SK-N-SH treated with all-trans-retinoic acid at 6 μM for 48 hours (cell line): Measurements from ENCODE around the gene FHIT.

Experiments
- ATAC-seq: fragments of 200-7000 bp; cut with Tn5 transposase; 3 replicates; pipeline ENCODE4 v1.9.1; 2020; ENCODE audit warnings: mild to moderate bottlenecking, moderate library complexity
- ARNTL ChIP-seq: fragments of 450-650 bp; formaldehyde crosslinking; IDR thresholded peaks from 2 replicates; pipeline ENCODE4 v1.5.0; 2020; ENCODE audit warnings: low read depth, mild to moderate bottlenecking, moderate library complexity, borderline replicate concordance
- BACH2 ChIP-seq: fragments of 250-450 bp; sonication (Bioruptor Pico); IDR thresholded peaks from 2 replicates; pipeline ENCODE4 v1.9.0; 2021; ENCODE audit warnings: mild to moderate bottlenecking, borderline replicate concordance
- CREB5 ChIP-seq: fragments of 250-450 bp; sonication (Bioruptor Pico); IDR thresholded peaks from 2 replicates; pipeline ENCODE4 v1.5.1; 2020; ENCODE audit warnings: low read depth, mild to moderate bottlenecking, moderate library complexity
- CSDC2 ChIP-seq: fragments of 250-450 bp; sonication (Bioruptor Pico); IDR thresholded peaks from 2 replicates; pipeline ENCODE4 v1.5.0; 2020; ENCODE audit warnings: mild to moderate bottlenecking, moderate library complexity
- CSRNP3 ChIP-seq: fragments of 250-450 bp; sonication (Bioruptor Pico); IDR thresholded peaks from 2 replicates; pipeline ENCODE4 v1.5.1; 2021; ENCODE audit warnings: mild to moderate bottlenecking, moderate library complexity
- ESRRG ChIP-seq: fragments of 250-450 bp; sonication (Bioruptor Pico); IDR thresholded peaks from 2 replicates; pipeline ENCODE4 v1.6.1; 2021; ENCODE audit warnings: mild to moderate bottlenecking
- GLIS3 ChIP-seq: fragments of 250-450 bp; sonication (Bioruptor Pico); IDR thresholded peaks from 2 replicates; pipeline ENCODE4 v1.5.0; 2020; ENCODE audit warnings: mild to moderate bottlenecking, moderate library complexity
- ISL1 ChIP-seq: fragments of 250-450 bp; sonication (Bioruptor Pico); IDR thresholded peaks from 2 replicates; pipeline ENCODE4 v2.1.2; 2022; ENCODE audit warnings: mild to moderate bottlenecking, moderate library complexity
- OSR1 ChIP-seq: fragments of 250-450 bp; sonication (Bioruptor Pico); IDR thresholded peaks from 2 replicates; pipeline ENCODE4 v1.8.0; 2022; ENCODE audit warnings: moderate library complexity, mild to moderate bottlenecking, inconsistent platforms
- PATZ1 ChIP-seq: fragments of 250-450 bp; sonication (Bioruptor Pico); IDR thresholded peaks from 2 replicates; pipeline ENCODE4 v1.8.0; 2020; ENCODE audit warnings: mild to moderate bottlenecking, moderate library complexity, borderline replicate concordance
- POU6F1 ChIP-seq: fragments of 250-450 bp; sonication (Bioruptor Pico); IDR thresholded peaks from 2 replicates; pipeline ENCODE4 v1.8.0; 2021; ENCODE audit warnings: low read depth, mild to moderate bottlenecking, moderate library complexity, borderline replicate concordance
- PPARA ChIP-seq: fragments of 250-450 bp; sonication (Bioruptor Pico); IDR thresholded peaks from 2 replicates; pipeline ENCODE4 v1.5.0; 2020; ENCODE audit warnings: mild to moderate bottlenecking, borderline replicate concordance
- RARB ChIP-seq: fragments of 250-450 bp; sonication (Bioruptor Pico); IDR thresholded peaks from 2 replicates; pipeline ENCODE4 v1.8.0; 2021; ENCODE audit warnings: mild to moderate bottlenecking, moderate library complexity
- SNAI2 ChIP-seq: fragments of 250-450 bp; sonication (Bioruptor Pico); IDR thresholded peaks from 2 replicates; pipeline ENCODE4 v1.5.0; 2020; ENCODE audit warnings: mild to moderate bottlenecking, moderate library complexity
- TCF4 ChIP-seq: fragments of 250-450 bp; sonication (Bioruptor Pico); IDR thresholded peaks from 2 replicates; pipeline ENCODE4 v1.8.0; 2021; ENCODE audit warnings: mild to moderate bottlenecking, moderate library complexity, borderline replicate concordance
- TOX ChIP-seq: fragments of 250-450 bp; sonication (Bioruptor Pico); IDR thresholded peaks from 2 replicates; pipeline ENCODE4 v1.8.0; 2021; ENCODE audit warnings: mild to moderate bottlenecking, moderate library complexity, borderline replicate concordance
- TSHZ2 ChIP-seq: fragments of 250-450 bp; sonication (Bioruptor Pico); IDR thresholded peaks from 2 replicates; pipeline ENCODE4 v1.5.0; 2020; ENCODE audit warnings: mild to moderate bottlenecking, moderate library complexity
- ZC3H10 ChIP-seq: fragments of 250-450 bp; sonication (Bioruptor Pico); IDR thresholded peaks from 2 replicates; pipeline ENCODE4 v1.5.1; 2021; ENCODE audit warnings: mild to moderate bottlenecking, moderate library complexity
- ZFP3 ChIP-seq: fragments of 250-450 bp; sonication (Bioruptor Pico); IDR thresholded peaks from 2 replicates; pipeline ENCODE4 v1.5.0; 2020; ENCODE audit warnings: mild to moderate bottlenecking, moderate library complexity
- ZFP30 ChIP-seq: fragments of 450-650 bp; formaldehyde crosslinking; IDR thresholded peaks from 2 replicates; pipeline ENCODE4 v1.5.0; 2022; ENCODE audit warnings: mild to moderate bottlenecking, moderate library complexity
- ZNF565 ChIP-seq: fragments of 450-650 bp; formaldehyde crosslinking; conservative IDR thresholded peaks from 2 replicates; pipeline ENCODE4 v1.5.0; 2020; ENCODE audit warnings: low read depth, mild to moderate bottlenecking, moderate library complexity
- ZNF70 ChIP-seq: fragments of 450-650 bp; formaldehyde crosslinking; IDR thresholded peaks from 2 replicates; pipeline ENCODE4 v1.5.0; 2020; ENCODE audit warnings: mild to moderate bottlenecking, moderate library complexity
- ZNF8 ChIP-seq: fragments of 450-650 bp; formaldehyde crosslinking; IDR thresholded peaks from 2 replicates; pipeline ENCODE4 v1.5.0; 2020; ENCODE audit warnings: mild to moderate bottlenecking, moderate library complexity

FHIT gene

GRCh38 chr3:59904296-59904695, 1347.0 kb downstream of the FHIT start:
- ATAC-seq: no peak
- no peak for TF ChIP-seq RARB (CRISPR knock-in tag)
- no peak for TF ChIP-seq CSRNP3 (CRISPR knock-in tag)
- TF ChIP-seq TSHZ2 (CRISPR knock-in tag): no peak
- TF ChIP-seq ZFP30 (CRISPR knock-in tag): no peak
- no peak for TF ChIP-seq BACH2 (CRISPR knock-in tag)
- no peak for TF ChIP-seq TCF4 (CRISPR knock-in tag)
- TF ChIP-seq ZNF70 (CRISPR knock-in tag): no peak
- TF ChIP-seq CSDC2 (CRISPR knock-in tag): no peak
- TF ChIP-seq ZC3H10 (CRISPR knock-in tag): no peak
- no peak for TF ChIP-seq TOX (CRISPR knock-in tag)
- TF ChIP-seq OSR1 (CRISPR knock-in tag): no peak
- no peak for TF ChIP-seq PATZ1 (CRISPR knock-in tag)
- TF ChIP-seq SNAI2 (CRISPR knock-in tag): no peak
- no peak for TF ChIP-seq CREB5 (CRISPR knock-in tag)
- no peak for TF ChIP-seq GLIS3
- TF ChIP-seq POU6F1 (CRISPR knock-in tag): no peak
- no peak for TF ChIP-seq ISL1 (CRISPR knock-in tag)
- TF ChIP-seq ZNF8 (CRISPR knock-in tag): no peak
- TF ChIP-seq ESRRG (CRISPR knock-in tag): no peak
- TF ChIP-seq ZFP3 (CRISPR knock-in tag): no peak

- ATAC-seq: no peak
Observed at GRCh38 chr3:59899061-59899460, 1352.2 kb downstream of the FHIT start.

More at GRCh38 chr3:59899061-59899460, 1352.2 kb downstream of the FHIT start:
- TF ChIP-seq ZNF70 (CRISPR knock-in tag): no peak
- TF ChIP-seq ZFP3 (CRISPR knock-in tag): no peak
- TF ChIP-seq SNAI2 (CRISPR knock-in tag): no peak
- TF ChIP-seq ZC3H10 (CRISPR knock-in tag): no peak
- TF ChIP-seq CREB5 (CRISPR knock-in tag): no peak
- TF ChIP-seq ZNF565: no peak
- TF ChIP-seq TCF4 (CRISPR knock-in tag): no peak
- TF ChIP-seq ZFP30 (CRISPR knock-in tag): no peak
- no peak for TF ChIP-seq BACH2 (CRISPR knock-in tag)
- TF ChIP-seq RARB (CRISPR knock-in tag): no peak
- no peak for TF ChIP-seq POU6F1 (CRISPR knock-in tag)
- no peak for TF ChIP-seq PPARA (CRISPR knock-in tag)
- no peak for TF ChIP-seq ESRRG (CRISPR knock-in tag)
- TF ChIP-seq TOX (CRISPR knock-in tag): no peak
- TF ChIP-seq OSR1 (CRISPR knock-in tag): no peak
- no peak for TF ChIP-seq ARNTL (CRISPR knock-in tag)
- no peak for TF ChIP-seq ZNF8 (CRISPR knock-in tag)
- no peak for TF ChIP-seq GLIS3
- TF ChIP-seq CSDC2 (CRISPR knock-in tag): no peak
- no peak for TF ChIP-seq TSHZ2 (CRISPR knock-in tag)
